H1 (cell line): ENCODE results near the gene LPAR3. TPM values are rescaled to one million over a fixed set of nuclear protein-coding genes. Genes with fewer than 3 reads are reported as not detected.

ENCODE experiments used
- CREB1 ChIP-seq: IDR thresholded peaks from 2 replicates; pipeline ENCODE4 v1.6.1; 2012; ENCODE audit warnings: inconsistent platforms
- CTBP2 ChIP-seq: IDR thresholded peaks from 2 replicates; pipeline ENCODE4 v1.7.0; 2011; ENCODE audit warnings: borderline replicate concordance, mild to moderate bottlenecking, moderate library complexity, mixed read lengths, low read length; ENCODE audit not compliant: insufficient read depth, insufficient read length
- polyA plus RNA-seq, 7 experiments: library from polyadenylated mRNA; depleted of rRNA in 3 of 7; stranded (reverse) in 5 of 7; unstranded in 2 of 7; fragments of >200 nt in 5 of 7; fragments of 200-250 nt in 2 of 7; gene quantifications; 1 replicate in 5 of 7; 2 replicates in 1 of 7; 4 replicates in 1 of 7; pipeline versions ENCODE4 v1.2.1 to v1.2.3, GENCODE V29; 2011 to 2013; ENCODE audit warnings: missing spikeins in 2 of 7, mixed read lengths in 2 of 7
- total RNA-seq: library from RNA; stranded (reverse); fragmentation: NEBNext Ultra II Directional; extraction: Animal tissue kit (Norgen Biotek cat#: 25700); gene quantifications from 2 replicates; pipeline ENCODE4 v1.2.1, GENCODE V29; 2021
- TF ChIP-seq, protein P1 (sequence below): fragments of 300-600 bp; sonication (generic); IDR thresholded peaks from 2 replicates; pipeline ENCODE4 v1.7.1; 2012; ENCODE audit warnings: low read length, moderate library complexity, mild to moderate bottlenecking, inconsistent platforms; ENCODE audit not compliant: insufficient replicate concordance

Gene LPAR3
- total and polyA plus RNA-seq, 2 of the 8 experiments (the other 6 are each of a cell fraction or from before 2014, with no cell fraction given), result 17.1 to 25.4 TPM

DNA sequence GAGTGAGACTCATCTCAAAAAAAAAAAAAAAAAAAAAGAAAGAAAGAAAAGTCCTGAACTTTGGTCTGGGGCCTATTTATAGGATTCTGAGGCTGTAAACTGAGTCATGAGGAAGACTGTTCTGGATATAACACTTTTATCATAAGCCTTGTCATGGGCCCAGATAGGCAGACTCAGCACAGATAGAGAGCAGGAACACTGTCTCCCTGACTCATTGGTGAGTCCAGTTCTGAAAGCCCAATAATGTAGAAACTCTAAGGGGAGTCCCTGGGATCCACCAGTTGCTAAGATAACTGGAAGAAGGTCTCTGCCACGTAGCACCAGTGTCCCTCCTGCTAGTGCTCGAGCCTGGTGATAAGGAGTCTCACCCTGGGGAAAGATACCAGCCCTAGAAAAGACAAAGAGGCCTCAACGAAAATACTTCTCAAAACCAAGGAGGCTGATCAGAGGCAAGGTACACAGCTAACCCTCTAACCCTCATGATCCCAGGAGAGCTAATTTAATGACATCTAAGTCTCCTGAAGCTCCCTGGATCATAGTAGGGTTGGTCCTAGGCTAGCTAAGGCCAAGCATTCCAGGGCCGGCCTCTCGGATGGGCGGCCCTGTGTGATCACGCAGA, 43.5 kb downstream of the LPAR3 start (continued):
- TF ChIP-seq, protein P1, sequence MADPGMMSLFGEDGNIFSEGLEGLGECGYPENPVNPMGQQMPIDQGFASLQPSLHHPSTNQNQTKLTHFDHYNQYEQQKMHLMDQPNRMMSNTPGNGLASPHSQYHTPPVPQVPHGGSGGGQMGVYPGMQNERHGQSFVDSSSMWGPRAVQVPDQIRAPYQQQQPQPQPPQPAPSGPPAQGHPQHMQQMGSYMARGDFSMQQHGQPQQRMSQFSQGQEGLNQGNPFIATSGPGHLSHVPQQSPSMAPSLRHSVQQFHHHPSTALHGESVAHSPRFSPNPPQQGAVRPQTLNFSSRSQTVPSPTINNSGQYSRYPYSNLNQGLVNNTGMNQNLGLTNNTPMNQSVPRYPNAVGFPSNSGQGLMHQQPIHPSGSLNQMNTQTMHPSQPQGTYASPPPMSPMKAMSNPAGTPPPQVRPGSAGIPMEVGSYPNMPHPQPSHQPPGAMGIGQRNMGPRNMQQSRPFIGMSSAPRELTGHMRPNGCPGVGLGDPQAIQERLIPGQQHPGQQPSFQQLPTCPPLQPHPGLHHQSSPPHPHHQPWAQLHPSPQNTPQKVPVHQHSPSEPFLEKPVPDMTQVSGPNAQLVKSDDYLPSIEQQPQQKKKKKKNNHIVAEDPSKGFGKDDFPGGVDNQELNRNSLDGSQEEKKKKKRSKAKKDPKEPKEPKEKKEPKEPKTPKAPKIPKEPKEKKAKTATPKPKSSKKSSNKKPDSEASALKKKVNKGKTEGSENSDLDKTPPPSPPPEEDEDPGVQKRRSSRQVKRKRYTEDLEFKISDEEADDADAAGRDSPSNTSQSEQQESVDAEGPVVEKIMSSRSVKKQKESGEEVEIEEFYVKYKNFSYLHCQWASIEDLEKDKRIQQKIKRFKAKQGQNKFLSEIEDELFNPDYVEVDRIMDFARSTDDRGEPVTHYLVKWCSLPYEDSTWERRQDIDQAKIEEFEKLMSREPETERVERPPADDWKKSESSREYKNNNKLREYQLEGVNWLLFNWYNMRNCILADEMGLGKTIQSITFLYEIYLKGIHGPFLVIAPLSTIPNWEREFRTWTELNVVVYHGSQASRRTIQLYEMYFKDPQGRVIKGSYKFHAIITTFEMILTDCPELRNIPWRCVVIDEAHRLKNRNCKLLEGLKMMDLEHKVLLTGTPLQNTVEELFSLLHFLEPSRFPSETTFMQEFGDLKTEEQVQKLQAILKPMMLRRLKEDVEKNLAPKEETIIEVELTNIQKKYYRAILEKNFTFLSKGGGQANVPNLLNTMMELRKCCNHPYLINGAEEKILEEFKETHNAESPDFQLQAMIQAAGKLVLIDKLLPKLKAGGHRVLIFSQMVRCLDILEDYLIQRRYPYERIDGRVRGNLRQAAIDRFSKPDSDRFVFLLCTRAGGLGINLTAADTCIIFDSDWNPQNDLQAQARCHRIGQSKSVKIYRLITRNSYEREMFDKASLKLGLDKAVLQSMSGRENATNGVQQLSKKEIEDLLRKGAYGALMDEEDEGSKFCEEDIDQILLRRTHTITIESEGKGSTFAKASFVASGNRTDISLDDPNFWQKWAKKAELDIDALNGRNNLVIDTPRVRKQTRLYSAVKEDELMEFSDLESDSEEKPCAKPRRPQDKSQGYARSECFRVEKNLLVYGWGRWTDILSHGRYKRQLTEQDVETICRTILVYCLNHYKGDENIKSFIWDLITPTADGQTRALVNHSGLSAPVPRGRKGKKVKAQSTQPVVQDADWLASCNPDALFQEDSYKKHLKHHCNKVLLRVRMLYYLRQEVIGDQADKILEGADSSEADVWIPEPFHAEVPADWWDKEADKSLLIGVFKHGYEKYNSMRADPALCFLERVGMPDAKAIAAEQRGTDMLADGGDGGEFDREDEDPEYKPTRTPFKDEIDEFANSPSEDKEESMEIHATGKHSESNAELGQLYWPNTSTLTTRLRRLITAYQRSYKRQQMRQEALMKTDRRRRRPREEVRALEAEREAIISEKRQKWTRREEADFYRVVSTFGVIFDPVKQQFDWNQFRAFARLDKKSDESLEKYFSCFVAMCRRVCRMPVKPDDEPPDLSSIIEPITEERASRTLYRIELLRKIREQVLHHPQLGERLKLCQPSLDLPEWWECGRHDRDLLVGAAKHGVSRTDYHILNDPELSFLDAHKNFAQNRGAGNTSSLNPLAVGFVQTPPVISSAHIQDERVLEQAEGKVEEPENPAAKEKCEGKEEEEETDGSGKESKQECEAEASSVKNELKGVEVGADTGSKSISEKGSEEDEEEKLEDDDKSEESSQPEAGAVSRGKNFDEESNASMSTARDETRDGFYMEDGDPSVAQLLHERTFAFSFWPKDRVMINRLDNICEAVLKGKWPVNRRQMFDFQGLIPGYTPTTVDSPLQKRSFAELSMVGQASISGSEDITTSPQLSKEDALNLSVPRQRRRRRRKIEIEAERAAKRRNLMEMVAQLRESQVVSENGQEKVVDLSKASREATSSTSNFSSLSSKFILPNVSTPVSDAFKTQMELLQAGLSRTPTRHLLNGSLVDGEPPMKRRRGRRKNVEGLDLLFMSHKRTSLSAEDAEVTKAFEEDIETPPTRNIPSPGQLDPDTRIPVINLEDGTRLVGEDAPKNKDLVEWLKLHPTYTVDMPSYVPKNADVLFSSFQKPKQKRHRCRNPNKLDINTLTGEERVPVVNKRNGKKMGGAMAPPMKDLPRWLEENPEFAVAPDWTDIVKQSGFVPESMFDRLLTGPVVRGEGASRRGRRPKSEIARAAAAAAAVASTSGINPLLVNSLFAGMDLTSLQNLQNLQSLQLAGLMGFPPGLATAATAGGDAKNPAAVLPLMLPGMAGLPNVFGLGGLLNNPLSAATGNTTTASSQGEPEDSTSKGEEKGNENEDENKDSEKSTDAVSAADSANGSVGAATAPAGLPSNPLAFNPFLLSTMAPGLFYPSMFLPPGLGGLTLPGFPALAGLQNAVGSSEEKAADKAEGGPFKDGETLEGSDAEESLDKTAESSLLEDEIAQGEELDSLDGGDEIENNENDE, result no peak
- TF ChIP-seq CREB1 (no peak), CTBP2 (no peak)
